Hepatocyte (in vitro differentiated cells): ENCODE results near the gene GPR21.

Source experiments
- EZH2 ChIP-seq: fragments of 200-600 bp; sonication (generic); IDR thresholded peaks from 2 replicates; pipeline ENCODE4 v1.6.1; 2016; ENCODE audit warnings: antibody characterized with exemption, mild to moderate bottlenecking, borderline replicate concordance
- EZH2phosphoT487 ChIP-seq: fragments of 200-600 bp; sonication (generic); IDR thresholded peaks from one replicate; pipeline ENCODE4 v1.6.1; 2018; ENCODE audit warnings: antibody characterized with exemption, mild to moderate bottlenecking, low read depth, moderate library complexity; ENCODE audit not compliant: unreplicated experiment, severe bottlenecking
- TF ChIP-seq, protein P1 (sequence below): fragments of 200-600 bp; sonication (generic); IDR thresholded peaks from 2 replicates; pipeline ENCODE4 v1.5.1; 2016; ENCODE audit warnings: antibody characterized with exemption, mild to moderate bottlenecking; ENCODE audit not compliant: poor library complexity

DNA sequence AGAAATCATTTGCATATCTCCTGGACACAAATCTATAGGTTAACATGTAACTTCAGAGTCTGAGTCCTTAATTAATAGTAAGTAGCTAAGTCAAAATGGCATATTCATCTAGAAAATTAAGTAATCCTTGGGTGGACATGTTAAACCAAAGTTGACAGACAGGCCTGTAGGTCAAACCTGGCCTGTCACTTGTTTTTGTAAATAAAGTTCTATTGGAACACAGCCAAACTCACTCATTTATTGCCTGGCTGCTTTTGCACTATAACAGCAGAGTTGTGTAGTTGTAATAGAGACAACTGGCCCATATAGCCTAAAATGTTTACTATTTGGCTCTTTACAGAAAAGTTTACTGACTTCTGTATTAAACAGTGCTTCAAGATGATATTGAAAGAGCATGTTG, 24.6 kb upstream of the GPR21 start:
- TF ChIP-seq, protein P1, sequence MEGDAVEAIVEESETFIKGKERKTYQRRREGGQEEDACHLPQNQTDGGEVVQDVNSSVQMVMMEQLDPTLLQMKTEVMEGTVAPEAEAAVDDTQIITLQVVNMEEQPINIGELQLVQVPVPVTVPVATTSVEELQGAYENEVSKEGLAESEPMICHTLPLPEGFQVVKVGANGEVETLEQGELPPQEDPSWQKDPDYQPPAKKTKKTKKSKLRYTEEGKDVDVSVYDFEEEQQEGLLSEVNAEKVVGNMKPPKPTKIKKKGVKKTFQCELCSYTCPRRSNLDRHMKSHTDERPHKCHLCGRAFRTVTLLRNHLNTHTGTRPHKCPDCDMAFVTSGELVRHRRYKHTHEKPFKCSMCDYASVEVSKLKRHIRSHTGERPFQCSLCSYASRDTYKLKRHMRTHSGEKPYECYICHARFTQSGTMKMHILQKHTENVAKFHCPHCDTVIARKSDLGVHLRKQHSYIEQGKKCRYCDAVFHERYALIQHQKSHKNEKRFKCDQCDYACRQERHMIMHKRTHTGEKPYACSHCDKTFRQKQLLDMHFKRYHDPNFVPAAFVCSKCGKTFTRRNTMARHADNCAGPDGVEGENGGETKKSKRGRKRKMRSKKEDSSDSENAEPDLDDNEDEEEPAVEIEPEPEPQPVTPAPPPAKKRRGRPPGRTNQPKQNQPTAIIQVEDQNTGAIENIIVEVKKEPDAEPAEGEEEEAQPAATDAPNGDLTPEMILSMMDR, result no peak
- no peak for TF ChIP-seq EZH2
- TF ChIP-seq EZH2phosphoT487, result no peak
